ENCODE results near the gene UBR3.
"Not testable (repeated sequence)": the region's sequence is repeated elsewhere in the genome, so short reads cannot be mapped to it uniquely, and the experiment has no call there.

The UBR3 gene

DNA sequence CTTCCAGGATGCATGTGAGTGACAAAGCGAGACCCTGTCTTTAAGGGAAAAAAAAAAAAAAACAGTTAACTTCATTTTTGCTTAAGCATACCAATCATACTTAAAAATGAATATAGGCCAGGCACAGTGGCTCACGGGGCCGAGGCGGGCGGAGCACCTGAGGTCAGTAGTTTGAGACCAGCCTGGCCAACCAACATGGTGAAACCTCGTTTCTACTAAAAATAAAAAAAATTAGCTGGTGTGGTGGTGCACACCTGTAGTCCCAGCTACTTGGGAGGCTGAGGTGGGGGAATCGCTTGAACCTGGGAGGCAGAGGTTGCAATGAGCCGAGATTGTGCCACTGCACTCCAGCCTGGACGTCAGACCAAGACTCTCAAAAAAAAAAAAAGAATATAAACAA, 44.1 kb downstream of the UBR3 start:
- DNase-seq (ENCODE audit: low spot score), result not testable (repeated sequence)

DNA sequence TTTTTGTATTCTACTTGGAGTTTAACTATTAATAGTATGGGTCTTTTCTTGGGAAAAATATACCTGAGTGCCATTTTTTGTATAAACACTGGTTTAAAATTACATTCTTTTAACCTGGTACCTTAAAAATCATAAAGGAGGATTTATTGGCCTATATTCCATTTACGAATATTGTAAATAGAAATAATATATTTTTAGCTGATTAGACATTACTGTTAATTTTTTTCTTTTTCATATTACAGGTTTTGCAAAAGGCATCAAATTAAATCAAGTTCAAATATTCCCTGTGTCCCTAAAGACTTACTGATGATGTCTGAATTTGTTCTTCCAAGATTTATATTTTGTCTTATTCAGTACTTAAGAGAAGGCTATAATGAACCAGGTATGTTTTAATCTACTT, 44.7 kb downstream of the UBR3 start:
- DNase-seq (ENCODE audit: low spot score), result no peak

GRCh38 chr2:169877398-169877797, 50.1 kb downstream of the UBR3 start:
- no peak for DNase-seq (ENCODE audit: low spot score)

DNA sequence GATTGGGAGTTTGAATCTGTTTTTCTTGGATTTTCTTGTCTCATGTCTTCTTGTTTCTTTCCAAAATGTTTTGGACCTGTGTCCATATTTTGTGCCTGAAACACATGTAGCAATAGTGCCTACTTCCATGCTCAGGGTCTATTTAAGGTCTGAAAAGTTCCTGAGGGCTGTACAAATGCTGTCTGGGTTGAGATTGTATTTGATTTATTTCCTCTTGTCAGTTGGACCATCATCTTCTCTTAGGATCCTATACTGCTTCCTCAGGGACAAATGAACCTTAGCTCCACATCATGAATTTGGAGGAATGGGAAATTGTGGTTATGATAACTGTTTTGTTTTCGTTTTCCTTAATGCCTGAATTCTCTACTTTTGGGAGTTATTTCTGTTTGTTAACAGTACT, 59.9 kb downstream of the UBR3 start:
- DNase-seq (ENCODE audit: low spot score), result no peak

GRCh38 chr2:169891593-169892298, 64.5 kb downstream of the UBR3 start:
- no peak for DNase-seq (ENCODE audit: low spot score)

- no peak for DNase-seq (ENCODE audit: low spot score)
Measured at GRCh38 chr2:169892951-169893350, 65.7 kb downstream of the UBR3 start.

DNA sequence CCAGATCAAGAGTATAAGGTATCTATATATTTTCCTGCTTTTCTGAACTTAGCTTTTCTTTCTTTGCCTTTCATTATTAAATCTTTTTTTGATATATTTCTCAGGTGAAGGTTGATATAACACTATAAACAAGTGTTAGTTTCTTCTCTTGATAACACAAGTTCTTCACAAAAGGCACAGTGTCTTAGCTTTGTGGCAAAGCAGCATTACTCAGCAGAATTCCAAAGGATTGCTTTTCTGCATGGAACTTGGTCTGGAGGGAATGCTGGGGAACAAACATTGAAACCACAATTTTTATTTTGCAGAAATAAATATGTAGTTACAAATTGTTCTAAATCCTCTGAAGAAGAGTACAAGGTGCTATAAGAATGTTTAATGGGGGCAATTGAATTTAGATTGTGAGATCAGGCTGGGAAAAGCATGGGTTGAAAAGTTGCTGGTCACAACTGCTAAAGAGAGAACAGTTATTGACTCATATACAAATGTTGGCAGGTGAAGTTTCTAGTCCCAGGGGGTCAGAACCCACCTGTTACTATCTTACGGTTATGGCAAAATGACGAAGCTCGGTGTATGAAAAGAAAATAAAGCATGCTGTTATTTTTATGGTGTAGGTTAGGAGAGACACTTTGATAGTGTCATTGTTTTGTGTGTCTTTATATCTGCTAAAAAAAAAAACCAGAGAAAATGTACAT, 68.2 kb downstream of the UBR3 start:
- peak; percentile 19 for DNase-seq (ENCODE audit: low spot score)

GRCh38 chr2:169897834-169898233, 70.6 kb downstream of the UBR3 start:
- DNase-seq (ENCODE audit: low spot score), result no peak

DNA sequence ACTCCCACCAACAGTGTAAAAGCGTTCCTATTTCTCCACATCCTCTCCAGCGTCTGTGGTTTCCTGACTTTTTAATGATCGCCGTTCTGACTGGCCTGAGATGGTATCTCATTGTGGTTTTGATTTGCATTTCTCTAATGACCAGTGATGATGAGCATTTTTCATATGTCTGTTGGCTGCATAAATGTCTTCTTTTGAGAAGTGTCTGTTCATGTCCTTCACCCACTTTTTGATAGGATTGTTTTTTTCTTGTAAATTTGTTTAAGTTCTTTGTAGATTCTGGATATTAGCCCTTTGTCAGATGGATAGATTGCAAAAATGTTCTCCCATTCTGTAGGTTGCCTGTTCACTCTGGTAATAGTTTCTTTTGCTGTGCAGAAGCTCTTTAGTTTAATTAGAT, 72.8 kb downstream of the UBR3 start:
- not testable (repeated sequence) for DNase-seq (ENCODE audit: low spot score)

DNA sequence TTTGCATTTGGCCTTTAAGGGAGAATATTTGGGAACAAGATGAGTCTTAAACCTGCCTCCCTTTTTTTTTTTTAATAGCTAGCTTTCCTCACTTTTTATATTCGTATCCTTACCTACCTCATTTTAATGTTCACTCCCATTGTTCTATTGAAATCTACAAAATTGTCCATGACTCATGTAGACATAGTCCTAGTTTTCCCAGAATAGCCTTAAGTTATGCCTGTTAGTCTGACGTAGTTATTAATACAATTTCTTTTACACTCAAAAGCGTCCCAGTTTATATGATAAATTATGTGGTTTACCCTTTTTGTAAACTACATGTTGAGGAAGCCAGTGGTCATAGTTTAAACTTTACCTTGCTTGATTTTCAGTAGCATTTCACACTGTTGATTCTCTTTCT, 73.4 kb downstream of the UBR3 start:
- no peak for DNase-seq (ENCODE audit: low spot score)

GRCh38 chr2:169906731-169907130, 79.5 kb downstream of the UBR3 start:
- no peak for DNase-seq (ENCODE audit: low spot score)

DNA sequence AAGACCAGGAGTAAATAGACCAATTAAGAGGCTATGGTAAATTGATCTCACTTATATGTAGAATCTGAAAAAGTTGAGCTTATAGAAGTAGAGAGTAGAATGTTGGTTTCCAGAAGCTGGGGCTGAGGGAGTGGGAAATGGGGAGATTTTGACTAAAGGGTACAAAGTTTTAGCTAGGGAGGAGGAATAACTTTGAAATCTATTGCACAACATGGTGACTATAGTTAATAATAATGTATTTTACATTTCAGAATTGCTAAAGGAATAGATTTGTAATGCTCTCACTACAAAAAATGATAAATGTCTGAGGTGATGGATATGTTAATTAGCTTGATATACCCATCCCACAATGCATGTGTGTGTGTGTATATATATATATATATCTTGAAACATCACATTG, 82.1 kb downstream of the UBR3 start:
- no peak for DNase-seq (ENCODE audit: low spot score)

GRCh38 chr2:169910109-169910799, 83.0 kb downstream of the UBR3 start:
- no peak for DNase-seq (ENCODE audit: low spot score)

DNA sequence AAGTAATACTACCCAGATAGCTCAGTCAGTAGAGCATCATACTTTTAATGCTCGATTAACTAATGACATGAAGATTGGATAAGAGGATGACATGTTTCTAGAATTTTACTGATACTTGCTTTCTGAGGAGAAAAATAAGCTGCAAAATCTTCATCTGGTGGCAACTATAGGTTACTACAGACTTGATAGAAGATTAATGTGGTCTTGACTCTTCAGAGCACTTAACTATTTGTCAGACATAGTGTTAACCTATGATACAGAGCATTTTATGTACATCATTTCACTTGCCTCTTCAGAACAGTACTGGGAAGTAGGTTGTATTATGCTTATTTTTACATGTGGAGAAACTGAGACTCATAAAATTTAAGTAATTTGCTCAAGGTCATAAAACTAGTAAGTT, 83.9 kb downstream of the UBR3 start:
- no peak for DNase-seq (ENCODE audit: low spot score)

- no peak for DNase-seq (ENCODE audit: low spot score)
Measured at GRCh38 chr2:169916623-169917022, 89.4 kb downstream of the UBR3 start.

DNA sequence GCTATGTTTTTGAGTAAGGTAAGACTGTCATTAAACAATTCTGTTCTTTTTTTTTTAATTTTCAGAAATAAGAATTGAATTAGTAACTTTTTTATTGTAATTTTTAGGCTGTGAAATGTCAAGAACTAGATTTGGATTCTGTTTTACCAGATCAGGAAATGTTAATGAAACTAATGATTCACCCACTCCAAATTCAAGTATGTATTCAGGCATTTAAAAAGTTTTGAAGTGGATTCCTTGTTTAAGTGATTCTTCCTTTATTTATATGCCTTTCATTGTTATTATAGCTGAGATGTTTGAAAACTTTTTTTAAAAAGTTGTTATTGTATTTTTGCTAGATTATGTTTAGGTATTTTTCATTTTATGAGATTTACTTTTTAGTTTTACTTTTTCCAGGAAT, 96.7 kb downstream of the UBR3 start:
- DNase-seq (ENCODE audit: low spot score), result no peak

- DNase-seq (ENCODE audit: low spot score), result no peak
Measured at GRCh38 chr2:169925968-169926367, 98.7 kb downstream of the UBR3 start.

- peak; percentile 20 for DNase-seq (ENCODE audit: low spot score)
Measured at GRCh38 chr2:169928463-169928864, 101.2 kb downstream of the UBR3 start.

DNA sequence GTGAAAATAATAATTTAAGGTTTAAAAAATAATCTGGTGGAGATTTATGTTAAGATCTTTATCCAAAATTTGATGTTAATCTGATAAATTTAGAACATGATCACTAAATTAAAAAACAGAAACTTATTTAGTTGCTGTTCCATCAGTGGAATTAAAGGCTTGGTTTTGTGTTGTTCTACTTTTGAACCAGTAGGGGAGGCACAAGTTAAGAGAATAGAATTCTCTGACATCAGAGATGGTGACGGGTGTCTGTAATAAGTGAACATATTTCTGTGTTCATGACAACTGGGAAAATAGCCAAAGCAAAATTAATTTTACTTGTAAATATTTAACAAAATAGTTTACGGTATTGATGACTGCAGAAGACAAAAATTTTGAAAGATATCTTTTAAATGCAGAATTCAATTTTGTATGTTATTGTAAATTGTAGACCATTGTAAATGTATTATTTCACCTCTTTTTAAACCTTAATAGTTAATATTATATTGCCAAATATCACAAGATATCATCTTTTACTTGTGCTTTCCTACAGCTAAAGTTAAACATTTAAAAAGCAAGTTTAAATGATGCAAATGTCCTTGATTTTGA, 106.0 kb downstream of the UBR3 start:
- peak; percentile 43 for DNase-seq (ENCODE audit: low spot score)

DNA sequence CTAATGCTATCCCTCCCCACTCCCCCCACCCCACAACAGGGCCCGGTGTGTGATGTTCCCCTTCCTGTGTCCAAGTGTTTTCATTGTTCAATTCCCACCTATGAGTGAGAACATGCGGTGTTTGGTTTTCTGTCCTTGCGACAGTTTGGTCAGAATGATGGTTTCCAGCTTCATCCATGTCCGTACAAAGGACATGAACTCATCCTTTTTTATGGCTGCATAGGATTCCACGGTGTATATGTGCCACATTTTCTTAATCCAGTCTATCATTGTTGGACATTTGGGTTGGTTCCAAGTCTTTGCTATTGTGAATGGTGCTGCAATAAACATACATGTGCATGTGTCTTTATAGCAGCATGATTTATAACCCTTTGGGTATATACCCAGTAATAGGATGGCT, 109.4 kb downstream of the UBR3 start:
- not testable (repeated sequence) for DNase-seq (ENCODE audit: low spot score)

DNA sequence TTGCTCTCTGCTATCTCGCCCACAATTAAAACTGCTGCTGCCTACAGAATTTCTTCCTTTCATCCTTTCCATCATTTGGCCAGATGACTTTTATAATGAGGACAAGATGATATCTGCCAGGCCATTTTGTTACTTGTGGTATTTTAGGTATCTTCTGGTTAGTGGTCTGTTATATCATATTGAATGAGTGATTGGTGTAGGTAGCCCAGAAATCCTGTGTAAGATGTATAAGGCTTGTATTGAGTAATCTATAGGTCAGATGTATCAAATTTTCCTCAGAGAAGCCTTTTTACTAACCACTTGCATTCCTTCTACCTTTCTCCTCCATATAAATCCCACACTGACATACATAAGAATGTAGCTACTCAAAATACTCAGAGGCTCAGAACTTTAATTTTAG, 118.3 kb downstream of the UBR3 start:
- DNase-seq (ENCODE audit: low spot score), result no peak

- DNase-seq (ENCODE audit: low spot score), result no peak
Measured at GRCh38 chr2:169946092-169946491, 118.8 kb downstream of the UBR3 start.

DNA sequence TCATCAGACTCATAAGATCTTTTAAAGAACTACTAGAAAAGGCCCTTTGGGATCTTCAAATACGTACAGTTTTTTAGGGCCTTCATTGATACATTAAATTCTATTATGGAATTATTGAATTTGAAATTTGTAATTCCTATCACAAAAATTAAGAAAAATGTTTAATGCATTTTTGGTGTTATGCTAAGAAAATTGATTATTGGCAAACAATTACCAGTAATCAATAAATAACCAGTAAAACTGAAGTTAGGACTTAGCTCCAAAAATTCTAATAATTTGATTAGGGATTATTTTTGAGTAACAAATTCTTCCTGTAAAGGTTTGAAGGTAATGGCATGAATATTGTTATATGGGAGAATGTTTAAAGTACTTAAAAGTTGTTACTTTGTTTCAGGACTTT, 119.3 kb downstream of the UBR3 start:
- no peak for DNase-seq (ENCODE audit: low spot score)

Measured in AG20443 (cell line).